Endodermal cell (in vitro differentiated cells): ENCODE measurements around the gene PAQR6. TPM values are rescaled to one million over a fixed set of nuclear protein-coding genes. Genes with fewer than 3 reads are reported as not detected.

Experiments used
- DNase-seq: peaks from one replicate; pipeline ENCODE4 v3.0.0-alpha.2; 2017
- H3K27ac ChIP-seq: 2 replicates; pipeline ENCODE4 v1.5.1; 2013; ENCODE audit warnings: mild to moderate bottlenecking, low read depth, low read length, moderate library complexity
- H3K27me3 ChIP-seq: 2 replicates; pipeline ENCODE4 v1.6.1; 2013; ENCODE audit warnings: mild to moderate bottlenecking, low read length, moderate library complexity; ENCODE audit not compliant: insufficient read depth, control insufficient read depth, poor library complexity, severe bottlenecking
- H3K36me3 ChIP-seq: 2 replicates; pipeline ENCODE4 v1.7.0; 2013; ENCODE audit warnings: mild to moderate bottlenecking, low read length, moderate library complexity; ENCODE audit not compliant: control insufficient read depth, insufficient read depth
- H3K4me1 ChIP-seq: one replicate; pipeline ENCODE4 v1.7.0; 2013; ENCODE audit warnings: low read length; ENCODE audit not compliant: control insufficient read depth, insufficient read depth
- H3K4me3 ChIP-seq: 2 replicates; pipeline ENCODE4 v1.5.1; 2013; ENCODE audit warnings: mild to moderate bottlenecking, low read length, moderate library complexity
- H3K9ac ChIP-seq: 2 replicates; pipeline ENCODE4 v1.6.1; 2013; ENCODE audit warnings: mild to moderate bottlenecking, low read length, moderate library complexity; ENCODE audit not compliant: poor library complexity, severe bottlenecking; ENCODE audit errors: extremely low read depth
- H3K9me3 ChIP-seq: 2 replicates; pipeline ENCODE4 v1.6.1; 2013; ENCODE audit warnings: mild to moderate bottlenecking, low read length, moderate library complexity; ENCODE audit not compliant: control insufficient read depth
- H3K27ac Mint-ChIP-seq: 2 replicates; pipeline ENCODE4 v1.8.0; 2020; ENCODE audit warnings: mixed read lengths
- H3K27me3 Mint-ChIP-seq: 2 replicates; pipeline ENCODE4 v1.8.0; 2021; ENCODE audit warnings: mild to moderate bottlenecking, mixed read lengths; ENCODE audit not compliant: insufficient read depth
- H3K36me3 Mint-ChIP-seq: 2 replicates; pipeline ENCODE4 v1.8.0; 2020; ENCODE audit warnings: low read depth, mixed read lengths
- H3K4me1 Mint-ChIP-seq: 2 replicates; pipeline ENCODE4 v1.8.0; 2020; ENCODE audit warnings: mixed read lengths
- H3K4me3 Mint-ChIP-seq: 2 replicates; pipeline ENCODE4 v1.8.0; 2020; ENCODE audit warnings: mild to moderate bottlenecking, moderate library complexity, mixed read lengths
- H3K9me3 Mint-ChIP-seq: 2 replicates; pipeline ENCODE4 v1.8.0; 2020; ENCODE audit warnings: mild to moderate bottlenecking, mixed read lengths
- WGBS, 2 experiments: methylation state at CpG; one replicate each; pipeline versions ENCODE4 v1.1.5 to v1.1.7; 2013; ENCODE audit warnings: missing lambda C conversion rate in 2 of 2, mixed read lengths in 1 of 2; ENCODE audit not compliant: insufficient coverage in 1 of 2, insufficient read length in 1 of 2; 5-methylcytosine and 5-hydroxymethylcytosine counted together
- total RNA-seq, 2 donors: library from RNA; stranded (reverse); fragmentation: NEBNext Ultra II Directional in 1 of 2; extraction: Animal tissue kit (Norgen Biotek cat#: 25700) in 1 of 2; gene quantifications; 2 replicates in 1 of 2; 3 replicates in 1 of 2; pipeline ENCODE4 v1.2.1, GENCODE V29; 2021
- TF ChIP-seq, protein P1 (sequence below): fragments of 200-600 bp; sonication (generic); conservative IDR thresholded peaks from 2 replicates; pipeline ENCODE4 v1.5.0; 2021; ENCODE audit warnings: antibody characterized with exemption, mild to moderate bottlenecking

Gene PAQR6
- total RNA-seq, 2 donors from 2014 or later: 12.2 to 16.4 TPM

DNA sequence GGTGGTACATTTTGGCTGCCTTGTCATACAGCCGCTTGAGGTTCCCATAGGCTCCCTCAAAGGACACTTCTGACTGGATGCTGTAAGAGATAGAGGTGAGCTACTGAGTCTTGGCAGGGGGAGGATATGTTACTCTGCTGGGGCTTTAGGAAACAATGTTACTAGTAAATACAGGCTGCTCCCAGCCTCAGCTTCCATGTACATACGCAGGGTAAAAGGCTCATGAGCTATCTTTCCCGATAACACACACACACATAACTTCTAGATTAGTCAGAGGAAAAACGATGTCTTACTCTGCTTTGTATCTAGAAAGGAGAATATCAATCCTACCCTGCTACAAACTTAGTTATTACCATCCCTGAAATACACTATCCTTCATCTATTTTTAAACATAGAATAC is 20.5 kb upstream of the PAQR6 start:
- no peak overlapping the region for H3K9ac ChIP-seq
- TF ChIP-seq, protein P1, sequence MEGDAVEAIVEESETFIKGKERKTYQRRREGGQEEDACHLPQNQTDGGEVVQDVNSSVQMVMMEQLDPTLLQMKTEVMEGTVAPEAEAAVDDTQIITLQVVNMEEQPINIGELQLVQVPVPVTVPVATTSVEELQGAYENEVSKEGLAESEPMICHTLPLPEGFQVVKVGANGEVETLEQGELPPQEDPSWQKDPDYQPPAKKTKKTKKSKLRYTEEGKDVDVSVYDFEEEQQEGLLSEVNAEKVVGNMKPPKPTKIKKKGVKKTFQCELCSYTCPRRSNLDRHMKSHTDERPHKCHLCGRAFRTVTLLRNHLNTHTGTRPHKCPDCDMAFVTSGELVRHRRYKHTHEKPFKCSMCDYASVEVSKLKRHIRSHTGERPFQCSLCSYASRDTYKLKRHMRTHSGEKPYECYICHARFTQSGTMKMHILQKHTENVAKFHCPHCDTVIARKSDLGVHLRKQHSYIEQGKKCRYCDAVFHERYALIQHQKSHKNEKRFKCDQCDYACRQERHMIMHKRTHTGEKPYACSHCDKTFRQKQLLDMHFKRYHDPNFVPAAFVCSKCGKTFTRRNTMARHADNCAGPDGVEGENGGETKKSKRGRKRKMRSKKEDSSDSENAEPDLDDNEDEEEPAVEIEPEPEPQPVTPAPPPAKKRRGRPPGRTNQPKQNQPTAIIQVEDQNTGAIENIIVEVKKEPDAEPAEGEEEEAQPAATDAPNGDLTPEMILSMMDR: no peak
- no peak overlapping the region for H3K27ac ChIP-seq
- no peak for DNase-seq
- WGBS, 2 experiments: 82 to 99% methylated on average over 3 to 4 of the region's 4 CpGs
- H3K4me3 ChIP-seq: no peak overlapping the region
- no peak overlapping the region for H3K27ac Mint-ChIP-seq
- H3K4me3 Mint-ChIP-seq: no peak overlapping the region
- H3K36me3 ChIP-seq: peaks cover 87% of the 10 kb centered on the region
- no peaks in the 10 kb centered on the region for H3K4me1 ChIP-seq
- no peaks in the 10 kb centered on the region for H3K27me3 Mint-ChIP-seq
- H3K9me3 Mint-ChIP-seq: no peaks in the 10 kb centered on the region
- H3K9me3 ChIP-seq: no peaks in the 10 kb centered on the region
- peaks cover 2% of the 10 kb centered on the region for H3K4me1 Mint-ChIP-seq
- no peaks in the 10 kb centered on the region for H3K27me3 ChIP-seq
- H3K36me3 Mint-ChIP-seq: peaks cover 77% of the 10 kb centered on the region

DNA sequence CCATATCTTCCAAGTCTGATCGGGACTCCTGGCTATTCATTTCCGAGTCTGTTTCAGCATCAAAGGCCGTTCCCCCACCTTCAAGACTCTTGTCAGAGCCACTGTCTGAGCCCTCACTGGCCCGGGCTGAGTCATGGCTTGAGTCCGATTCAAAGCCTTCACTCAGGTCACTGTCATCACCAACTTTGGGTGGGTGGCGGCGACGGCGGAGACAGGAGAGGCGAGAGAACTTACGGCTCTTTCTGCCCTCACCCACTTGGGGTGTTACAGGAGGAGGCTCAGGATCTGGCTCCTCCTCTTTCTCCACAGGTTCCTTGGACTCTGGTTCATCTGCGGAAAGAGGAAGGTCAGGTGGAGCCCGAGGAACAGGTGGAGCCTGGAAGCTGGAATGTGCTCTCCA is 18.2 kb upstream of the PAQR6 start:
- no peak overlapping the region for H3K4me3 Mint-ChIP-seq
- no peaks in the 10 kb centered on the region for H3K27me3 Mint-ChIP-seq
- no peaks in the 10 kb centered on the region for H3K4me1 Mint-ChIP-seq
- 92% methylated on average over 13 of the region's 13 CpGs for WGBS, 2 experiments
- Histone ChIP-seq H3K4me1 (no peaks in the 10 kb centered on the region), H3K9me3 (no peaks in the 10 kb centered on the region), H3K27ac (no peak overlapping the region), H3K9ac (no peak overlapping the region), H3K36me3 (peaks cover 81% of the 10 kb centered on the region), H3K27me3 (no peaks in the 10 kb centered on the region), H3K4me3 (no peak overlapping the region)
- DNase-seq: no peak
- TF ChIP-seq, protein P1: no peak
- no peaks in the 10 kb centered on the region for H3K9me3 Mint-ChIP-seq
- peak overlapping the region; percentile 35 for H3K27ac Mint-ChIP-seq
- H3K36me3 Mint-ChIP-seq: peaks cover 74% of the 10 kb centered on the region

DNA sequence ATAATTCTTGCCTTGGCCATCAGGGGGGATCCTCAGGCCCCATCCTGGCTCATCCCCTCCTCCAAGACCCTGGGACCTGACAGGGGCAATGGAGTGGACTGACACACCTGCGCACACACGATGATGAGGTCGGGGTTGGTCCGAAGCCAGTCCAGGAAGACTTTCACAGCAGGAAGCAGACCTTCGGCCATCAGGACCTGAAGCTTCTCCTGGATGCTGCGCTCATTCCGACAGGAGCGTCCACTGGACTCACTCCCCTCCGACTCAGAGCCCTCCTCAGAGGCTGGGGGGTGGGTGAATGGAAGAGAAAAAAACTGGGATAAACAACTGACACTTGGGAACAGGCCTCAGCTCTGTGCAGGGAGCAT is 15.4 kb upstream of the PAQR6 start:
- WGBS, 2 experiments: 95 to 97% methylated on average over 6 to 9 of the region's 9 CpGs
- peaks cover 85% of the 10 kb centered on the region for H3K36me3 Mint-ChIP-seq
- Histone ChIP-seq H3K27me3 (no peaks in the 10 kb centered on the region), H3K9me3 (no peaks in the 10 kb centered on the region), H3K4me1 (no peaks in the 10 kb centered on the region), H3K27ac (no peak overlapping the region), H3K9ac (no peak overlapping the region), H3K4me3 (no peak overlapping the region), H3K36me3 (peaks cover 83% of the 10 kb centered on the region)
- H3K4me3 Mint-ChIP-seq: no peak overlapping the region
- H3K9me3 Mint-ChIP-seq: no peaks in the 10 kb centered on the region
- no peak overlapping the region for H3K27ac Mint-ChIP-seq
- no peaks in the 10 kb centered on the region for H3K27me3 Mint-ChIP-seq
- TF ChIP-seq, protein P1: no peak
- H3K4me1 Mint-ChIP-seq: no peaks in the 10 kb centered on the region
- no peak for DNase-seq
